Large intestine (tissue), 3 donors: ENCODE data around the gene MAG. TPM values are rescaled to one million over a fixed set of nuclear protein-coding genes. Genes with fewer than 3 reads are reported as not detected.

Experiments used
- DNase-seq, 2 donors: peaks; one replicate each; pipeline versions ENCODE4 v3.0.0 to v3.0.0-alpha.2; 2013
- H3K27ac ChIP-seq: one replicate; pipeline ENCODE4 v1.5.1; 2013; ENCODE audit warnings: low read length
- H3K27me3 ChIP-seq: 2 replicates; pipeline ENCODE4 v1.6.1; 2013; ENCODE audit warnings: low read length; ENCODE audit not compliant: control insufficient read depth, insufficient read depth
- H3K36me3 ChIP-seq: 2 replicates; pipeline ENCODE4 v1.6.1; 2013; ENCODE audit warnings: low read length; ENCODE audit not compliant: control insufficient read depth, insufficient read depth
- H3K4me1 ChIP-seq: one replicate; pipeline ENCODE4 v1.6.1; 2013; ENCODE audit warnings: low read length; ENCODE audit not compliant: control insufficient read depth, insufficient read depth
- H3K4me3 ChIP-seq: one replicate; pipeline ENCODE4 v1.5.1; 2013; ENCODE audit warnings: low read length
- H3K9me3 ChIP-seq: one replicate; pipeline ENCODE4 v1.6.1; 2013; ENCODE audit warnings: mild to moderate bottlenecking, low read depth, low read length, moderate library complexity; ENCODE audit not compliant: control insufficient read depth
- WGBS: methylation state at CpG from one replicate; pipeline ENCODE4 v1.1.5; 2013; ENCODE audit warnings: low lambda C conversion rate; ENCODE audit not compliant: insufficient coverage; 5-methylcytosine and 5-hydroxymethylcytosine counted together
- polyA plus RNA-seq: library from polyadenylated mRNA; unstranded; fragments of 120-200 nt; gene quantifications from one replicate; pipeline ENCODE4 v1.2.1, GENCODE V29; 2013

The MAG gene
- polyA plus RNA-seq, 1 donor: 0.37 TPM

DNA sequence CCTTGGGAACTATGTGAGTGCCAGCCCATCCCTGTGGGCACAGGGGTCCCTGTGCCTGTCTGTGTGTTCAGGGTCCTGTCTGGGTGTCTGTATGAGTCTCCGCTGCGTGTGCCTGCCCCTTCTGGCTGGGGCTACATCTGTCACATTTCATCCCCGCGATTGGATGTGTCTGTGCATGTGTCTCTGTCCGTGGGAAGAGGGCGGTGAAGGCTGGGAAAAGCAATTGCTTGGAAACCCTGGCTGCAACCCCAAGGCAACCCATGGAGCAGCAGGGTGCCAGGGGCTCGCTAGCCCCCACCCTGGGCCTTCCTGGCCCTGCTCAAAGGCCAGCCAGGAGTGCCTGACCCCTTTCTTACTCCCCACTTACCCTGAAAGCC is 1.4 kb downstream of the MAG start:
- Histone ChIP-seq H3K27ac (no peak overlapping the region), H3K36me3 (no peaks in the 10 kb centered on the region), H3K4me1 (no peaks in the 10 kb centered on the region), H3K4me3 (no peak overlapping the region), H3K9me3 (peaks cover 6% of the 10 kb centered on the region), H3K27me3 (peaks cover 5% of the 10 kb centered on the region)
- no peak for DNase-seq
- WGBS: no CpG with 5 or more reads among the region's 7 CpGs

DNA sequence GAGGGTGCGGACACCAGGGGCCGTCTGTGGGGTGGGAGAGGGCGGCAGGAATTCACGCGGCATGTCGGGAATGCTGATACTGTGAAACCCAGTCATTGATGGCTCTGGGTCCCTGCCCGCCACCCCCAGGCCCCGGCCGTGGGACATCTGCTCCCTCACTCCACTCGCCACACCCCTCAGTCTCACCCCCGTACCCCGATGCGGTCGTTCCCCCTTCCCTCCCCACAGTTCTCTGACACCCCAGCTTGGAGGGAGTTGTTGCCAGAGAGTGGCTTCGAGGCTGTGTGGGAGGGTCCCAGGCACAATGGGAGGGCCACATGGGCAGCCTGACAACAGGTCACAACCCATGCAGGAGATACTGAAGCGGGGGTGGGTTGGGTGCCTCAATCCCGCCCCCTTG is 1.8 kb downstream of the MAG start:
- peaks cover 5% of the 10 kb centered on the region for H3K27me3 ChIP-seq

GRCh38 chr19:35294328-35294727 is 2.4 kb downstream of the MAG start:
- no peak overlapping the region for H3K4me3 ChIP-seq
- no peak overlapping the region for H3K27ac ChIP-seq
- H3K9me3 ChIP-seq: peaks cover 12% of the 10 kb centered on the region
- H3K4me1 ChIP-seq: no peaks in the 10 kb centered on the region
- H3K36me3 ChIP-seq: no peaks in the 10 kb centered on the region
- no CpG with 5 or more reads among the region's 3 CpGs for WGBS
- peaks cover 5% of the 10 kb centered on the region for H3K27me3 ChIP-seq
- no peak for DNase-seq

More for the DNA sequence above, 1.8 kb downstream of the MAG start:
- no CpG with 5 or more reads among the region's 17 CpGs for WGBS
- H3K36me3 ChIP-seq: no peaks in the 10 kb centered on the region
- no peak for DNase-seq
- no peak overlapping the region for H3K27ac ChIP-seq
- H3K4me1 ChIP-seq: no peaks in the 10 kb centered on the region
- no peak overlapping the region for H3K4me3 ChIP-seq
- H3K9me3 ChIP-seq: peaks cover 11% of the 10 kb centered on the region

DNA sequence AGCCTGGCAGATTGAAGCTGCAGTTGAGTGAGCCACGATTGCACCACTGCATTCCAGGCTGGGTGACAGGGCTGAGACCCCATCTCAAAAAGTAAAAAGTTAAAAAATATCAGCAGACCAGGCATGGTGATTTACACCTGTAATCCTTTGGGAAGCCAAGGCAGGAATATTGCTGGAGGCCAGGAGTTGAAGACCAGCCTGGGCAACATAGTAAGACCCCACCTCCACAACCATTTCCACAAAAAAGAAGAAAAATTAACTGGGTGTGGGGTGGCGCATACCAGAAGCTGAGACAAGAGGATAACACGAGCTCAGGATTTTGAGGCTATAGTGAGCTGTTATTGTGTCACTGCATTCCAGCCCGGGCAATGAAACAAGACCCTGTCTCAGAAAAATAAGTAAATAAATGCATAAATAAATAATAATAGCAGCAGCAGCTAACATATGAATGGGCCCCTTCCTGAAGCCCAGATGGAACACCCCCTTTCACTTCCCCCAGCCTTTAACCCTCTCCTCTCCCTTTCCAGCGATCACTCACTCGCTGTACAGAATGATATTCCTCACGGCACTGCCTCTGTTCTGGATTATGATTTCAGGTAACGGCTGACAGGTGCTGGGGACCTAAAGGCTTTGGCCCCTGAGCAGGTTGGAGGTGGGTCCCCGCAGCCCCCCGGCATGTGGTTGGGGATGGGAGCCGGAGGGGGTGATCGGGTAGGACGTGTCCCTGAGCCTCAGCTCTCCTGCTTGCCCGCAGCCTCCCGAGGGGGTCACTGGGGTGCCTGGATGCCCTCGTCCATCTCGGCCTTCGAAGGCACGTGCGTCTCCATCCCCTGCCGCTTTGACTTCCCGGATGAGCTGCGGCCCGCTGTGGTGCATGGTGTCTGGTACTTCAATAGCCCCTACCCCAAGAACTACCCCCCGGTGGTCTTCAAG is 3.2 kb downstream of the MAG start:
- no CpG with 5 or more reads among the region's 25 CpGs for WGBS
- Histone ChIP-seq H3K27me3 (peaks cover 5% of the 10 kb centered on the region), H3K4me3 (no peak overlapping the region), H3K9me3 (peaks cover 15% of the 10 kb centered on the region), H3K4me1 (no peaks in the 10 kb centered on the region), H3K36me3 (no peaks in the 10 kb centered on the region), H3K27ac (no peak overlapping the region)
- no peak for DNase-seq

DNA sequence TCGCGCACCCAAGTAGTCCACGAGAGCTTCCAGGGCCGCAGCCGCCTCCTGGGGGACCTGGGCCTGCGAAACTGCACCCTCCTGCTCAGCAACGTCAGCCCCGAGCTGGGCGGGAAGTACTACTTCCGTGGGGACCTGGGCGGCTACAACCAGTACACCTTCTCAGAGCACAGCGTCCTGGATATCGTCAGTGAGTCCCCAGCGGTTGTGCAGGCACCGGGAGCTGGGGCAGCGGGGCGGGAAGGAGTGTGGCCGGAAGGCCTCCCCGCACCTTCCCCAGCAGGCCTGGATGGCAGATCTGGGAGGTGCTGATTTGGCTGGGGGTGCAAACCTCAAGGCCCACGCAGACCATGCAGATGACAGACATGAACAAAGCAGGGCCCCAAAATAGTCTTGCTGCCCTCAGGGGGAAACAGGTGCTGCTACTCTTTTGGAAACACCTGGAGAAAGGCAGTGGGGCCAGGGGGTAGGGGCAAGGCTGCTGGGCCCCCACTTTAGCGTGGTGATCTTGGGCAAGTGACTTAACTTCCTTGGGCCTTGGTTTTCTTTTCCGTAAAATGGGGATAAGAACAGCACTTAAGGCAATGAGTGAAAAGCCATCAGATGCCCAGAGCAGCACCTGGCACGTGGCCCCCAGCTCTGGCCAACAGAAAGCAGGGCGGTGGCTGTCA is 4.0 kb downstream of the MAG start:
- DNase-seq: no peak
- Histone ChIP-seq H3K9me3 (peaks cover 15% of the 10 kb centered on the region), H3K36me3 (no peaks in the 10 kb centered on the region), H3K4me1 (no peaks in the 10 kb centered on the region), H3K27me3 (peaks cover 5% of the 10 kb centered on the region), H3K27ac (no peak overlapping the region), H3K4me3 (no peak overlapping the region)
- WGBS: no CpG with 5 or more reads among the region's 24 CpGs

- H3K4me1 ChIP-seq: no peaks in the 10 kb centered on the region
- H3K36me3 ChIP-seq: no peaks in the 10 kb centered on the region
- peaks cover 15% of the 10 kb centered on the region for H3K9me3 ChIP-seq
- WGBS: no CpG with 5 or more reads among the region's 7 CpGs
- no peak for DNase-seq
- H3K27me3 ChIP-seq: peaks cover 5% of the 10 kb centered on the region
- no peak overlapping the region for H3K4me3 ChIP-seq
- H3K27ac ChIP-seq: no peak overlapping the region
These were observed 4.9 kb downstream of the MAG start for GRCh38 chr19:35296644-35297514.

DNA sequence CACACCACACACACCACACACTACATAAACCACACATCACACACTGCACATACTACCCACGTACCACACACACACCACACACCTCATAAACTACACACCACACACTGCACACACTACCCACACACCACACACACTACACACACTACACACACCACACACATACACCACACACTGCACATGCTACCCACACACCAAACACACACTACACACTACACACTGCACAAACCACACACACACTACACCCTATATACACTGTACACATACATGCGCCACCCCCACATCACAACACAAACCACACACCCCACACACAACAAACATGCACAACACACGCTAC is 5.5 kb downstream of the MAG start:
- DNase-seq: no peak
- H3K27me3 ChIP-seq: peaks cover 5% of the 10 kb centered on the region
- peaks cover 15% of the 10 kb centered on the region for H3K9me3 ChIP-seq
- no peaks in the 10 kb centered on the region for H3K4me1 ChIP-seq
- WGBS: no CpG with 5 or more reads among the region's 3 CpGs
- no peaks in the 10 kb centered on the region for H3K36me3 ChIP-seq
- no peak overlapping the region for H3K27ac ChIP-seq
- no peak overlapping the region for H3K4me3 ChIP-seq

- Histone ChIP-seq H3K36me3 (no peaks in the 10 kb centered on the region), H3K4me3 (no peak overlapping the region), H3K27ac (no peak overlapping the region), H3K9me3 (peaks cover 15% of the 10 kb centered on the region), H3K4me1 (no peaks in the 10 kb centered on the region), H3K27me3 (peaks cover 5% of the 10 kb centered on the region)
- no CpG with 5 or more reads among the region's 2 CpGs for WGBS
- no peak for DNase-seq
These were observed 6.0 kb downstream of the MAG start for GRCh38 chr19:35297922-35298321.

GRCh38 chr19:35298561-35298972 is 6.6 kb downstream of the MAG start:
- no CpG with 5 or more reads among the region's 5 CpGs for WGBS
- Histone ChIP-seq H3K27ac (no peak overlapping the region), H3K9me3 (peaks cover 15% of the 10 kb centered on the region), H3K4me1 (no peaks in the 10 kb centered on the region), H3K4me3 (no peak overlapping the region), H3K27me3 (peaks cover under 1% of the 10 kb centered on the region), H3K36me3 (no peaks in the 10 kb centered on the region)
- no peak for DNase-seq
